HepG2 (cell line): ENCODE measurements around the gene BRD8. TPM values are rescaled to one million over a fixed set of nuclear protein-coding genes. Genes with fewer than 3 reads are reported as not detected.

Experiments
- FOXC1 ChIP-seq: sonication (generic); formaldehyde crosslinking; IDR thresholded peaks from 2 replicates; pipeline ENCODE4 v1.8.0; 2022; ENCODE audit warnings: mild to moderate bottlenecking, missing genetic modification reagents, borderline replicate concordance
- ISX ChIP-seq: sonication (generic); formaldehyde crosslinking; conservative IDR thresholded peaks from 2 replicates; pipeline ENCODE4 v1.5.0; 2020; ENCODE audit warnings: missing genetic modification reagents
- NFKBIZ ChIP-seq: IDR thresholded peaks from 2 replicates; pipeline ENCODE4 v1.6.1; 2018; ENCODE audit warnings: missing genetic modification reagents, missing compliant biosample characterization
- POGZ ChIP-seq: sonication (generic); formaldehyde crosslinking; IDR thresholded peaks from 2 replicates; pipeline ENCODE4 v1.4.0; 2020; ENCODE audit warnings: mild to moderate bottlenecking, missing genetic modification reagents
- RFX1 ChIP-seq: fragments of 450-650 bp; IDR thresholded peaks from 2 replicates; pipeline ENCODE4 v1.6.1; 2017
- SAFB2 ChIP-seq: sonication (generic); formaldehyde crosslinking; IDR thresholded peaks from 2 replicates; pipeline ENCODE4 v1.5.1; 2020; ENCODE audit warnings: missing genetic modification reagents, low read depth, mild to moderate bottlenecking, borderline replicate concordance
- SIX4 ChIP-seq: sonication (generic); formaldehyde crosslinking; IDR thresholded peaks from 2 replicates; pipeline ENCODE4 v1.4.0; 2020; ENCODE audit warnings: missing genetic modification reagents
- SOX6 ChIP-seq, 2 experiments: fragments of 450-650 bp in 1 of 2; sonication (generic) in 1 of 2; formaldehyde crosslinking in 1 of 2; IDR thresholded peaks; 2 replicates each; pipeline versions ENCODE4 v1.4.0 to v1.6.1; 2017 to 2020; ENCODE audit warnings: antibody characterized with exemption in 1 of 2, mild to moderate bottlenecking in 1 of 2, missing genetic modification reagents in 1 of 2
- ZEB1 ChIP-seq: IDR thresholded peaks from 2 replicates; pipeline ENCODE4 v1.6.1; 2012; ENCODE audit warnings: mild to moderate bottlenecking, low read depth, inconsistent platforms; ENCODE audit not compliant: insufficient replicate concordance
- ZNF326 ChIP-seq: sonication (generic); formaldehyde crosslinking; IDR thresholded peaks from 2 replicates; pipeline ENCODE4 v1.4.0; 2020; ENCODE audit warnings: missing genetic modification reagents, borderline replicate concordance
- ZNF530 ChIP-seq: sonication (generic); formaldehyde crosslinking; IDR thresholded peaks from 2 replicates; pipeline ENCODE4 v1.5.0; 2020; ENCODE audit warnings: low read depth, mild to moderate bottlenecking, missing genetic modification reagents
- ZNF563 ChIP-seq: sonication (generic); formaldehyde crosslinking; IDR thresholded peaks from 2 replicates; pipeline ENCODE4 v1.8.0; 2022; ENCODE audit warnings: mild to moderate bottlenecking, moderate library complexity, missing genetic modification reagents
- ZNF616 ChIP-seq: sonication (generic); formaldehyde crosslinking; IDR thresholded peaks from 2 replicates; pipeline ENCODE4 v1.5.0; 2020; ENCODE audit warnings: low read depth, mild to moderate bottlenecking, missing genetic modification reagents
- polyA plus RNA-seq, 8 experiments: library from polyadenylated mRNA; depleted of rRNA in 3 of 8; stranded (reverse) in 7 of 8; unstranded in 1 of 8; fragments of >200 nt; fragmentation: Illumina TruSeq in 4 of 8; extraction: Trizol in 4 of 8; gene quantifications; 2 replicates each; pipeline versions ENCODE4 v1.2.1 to v1.2.3, GENCODE V29; 2011 to 2016; ENCODE audit warnings: low read depth in 4 of 8, missing spikeins in 1 of 8, mixed read lengths in 1 of 8; ENCODE audit not compliant: insufficient read depth in 1 of 8
- total RNA-seq, 5 experiments: library from RNA; depleted of rRNA; stranded (reverse); fragments of >200 nt; fragmentation: Illumina TruSeq; extraction: Trizol; gene quantifications; 2 replicates each; pipeline ENCODE4 v1.2.3, GENCODE V29; 2016; ENCODE audit warnings: low read depth in 1 of 5
- TF ChIP-seq, protein P1 (sequence below): sonication (generic); formaldehyde crosslinking; IDR thresholded peaks from 2 replicates; pipeline ENCODE4 v1.4.0; 2020; ENCODE audit warnings: missing genetic modification reagents, low read depth, mild to moderate bottlenecking, borderline replicate concordance
- TF ChIP-seq, protein P2 (sequence below): sonication (generic); formaldehyde crosslinking; IDR thresholded peaks from 2 replicates; pipeline ENCODE4 v1.8.1; 2022; ENCODE audit warnings: mild to moderate bottlenecking, missing genetic modification reagents
- TF ChIP-seq, protein P3 (sequence below): sonication (generic); formaldehyde crosslinking; IDR thresholded peaks from 2 replicates; pipeline ENCODE4 v1.8.1; 2022; ENCODE audit warnings: low read depth, mild to moderate bottlenecking, missing genetic modification reagents
- TF ChIP-seq, protein P4 (sequence below): sonication (generic); formaldehyde crosslinking; IDR thresholded peaks from 2 replicates; pipeline ENCODE4 v1.9.0; 2021; ENCODE audit warnings: missing genetic modification reagents, borderline replicate concordance
- TF ChIP-seq, protein P5 (sequence below): sonication (generic); formaldehyde crosslinking; IDR thresholded peaks from 2 replicates; pipeline ENCODE4 v1.5.1; 2020; ENCODE audit warnings: missing genetic modification reagents, mild to moderate bottlenecking, borderline replicate concordance

BRD8 gene
- total and polyA plus RNA-seq, 2 of the 13 experiments (the other 11 are each of a cell fraction or from before 2014, with no cell fraction given), result 62.5 to 71.1 TPM

DNA sequence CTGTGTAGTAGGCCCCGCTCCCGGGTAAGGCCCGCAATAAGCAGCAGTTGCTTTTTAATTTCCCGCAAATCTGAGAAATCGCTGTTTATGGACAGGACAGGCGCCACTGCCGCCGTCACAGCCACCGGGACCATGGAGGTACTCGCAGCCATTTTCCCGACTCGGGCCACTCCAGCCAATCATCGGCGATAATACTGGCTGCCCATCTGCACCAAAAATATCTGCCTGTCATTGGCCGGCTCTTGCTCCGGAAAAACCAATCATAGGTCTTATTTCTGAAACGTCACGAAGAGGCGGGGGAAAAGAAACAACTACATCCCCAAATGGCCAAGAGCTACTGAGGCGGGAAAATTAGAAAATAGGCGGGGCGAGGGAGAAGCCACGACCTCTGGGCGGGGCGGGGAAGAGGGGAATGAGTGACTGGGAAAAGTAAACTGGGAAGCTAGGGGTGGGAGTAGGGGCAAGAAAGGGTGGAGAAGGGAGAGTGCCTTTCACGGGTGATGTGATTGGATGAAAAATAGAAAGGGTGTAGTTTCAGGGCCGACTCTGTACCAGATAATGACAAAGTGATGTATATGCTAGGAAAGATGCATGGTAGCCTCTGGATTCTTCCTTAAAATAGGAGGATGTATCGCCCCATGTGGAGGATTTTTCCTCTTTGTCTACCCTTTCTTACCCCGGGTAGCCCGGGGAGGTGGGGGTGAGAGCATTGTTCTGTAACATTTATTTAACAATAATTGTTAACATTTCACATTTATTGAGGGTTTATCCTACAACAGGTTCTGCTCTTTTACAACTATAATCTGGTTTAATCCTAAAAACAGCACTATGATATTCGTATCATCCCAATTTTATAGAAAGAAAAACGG is 35.0 kb upstream of the BRD8 start, which contains the start of gene CDC23 (continued):
- no peak for TF ChIP-seq ZNF530 (CRISPR knock-in tag)
- TF ChIP-seq ISX (CRISPR knock-in tag), result no peak
- TF ChIP-seq, protein P1, sequence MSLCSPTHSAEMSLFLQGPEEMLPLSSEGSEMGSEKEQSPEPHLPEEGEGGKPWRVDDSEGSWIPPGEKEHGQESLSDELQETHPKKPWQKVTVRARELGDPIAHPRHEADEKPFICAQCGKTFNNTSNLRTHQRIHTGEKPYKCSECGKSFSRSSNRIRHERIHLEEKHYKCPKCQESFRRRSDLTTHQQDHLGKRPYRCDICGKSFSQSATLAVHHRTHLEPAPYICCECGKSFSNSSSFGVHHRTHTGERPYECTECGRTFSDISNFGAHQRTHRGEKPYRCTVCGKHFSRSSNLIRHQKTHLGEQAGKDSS (CRISPR knock-in tag), result no peak
- TF ChIP-seq ZEB1, result no peak
- TF ChIP-seq, protein P2, sequence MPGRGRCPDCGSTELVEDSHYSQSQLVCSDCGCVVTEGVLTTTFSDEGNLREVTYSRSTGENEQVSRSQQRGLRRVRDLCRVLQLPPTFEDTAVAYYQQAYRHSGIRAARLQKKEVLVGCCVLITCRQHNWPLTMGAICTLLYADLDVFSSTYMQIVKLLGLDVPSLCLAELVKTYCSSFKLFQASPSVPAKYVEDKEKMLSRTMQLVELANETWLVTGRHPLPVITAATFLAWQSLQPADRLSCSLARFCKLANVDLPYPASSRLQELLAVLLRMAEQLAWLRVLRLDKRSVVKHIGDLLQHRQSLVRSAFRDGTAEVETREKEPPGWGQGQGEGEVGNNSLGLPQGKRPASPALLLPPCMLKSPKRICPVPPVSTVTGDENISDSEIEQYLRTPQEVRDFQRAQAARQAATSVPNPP (CRISPR knock-in tag), result no peak
- TF ChIP-seq SAFB2, result no peak
- no peak for TF ChIP-seq SOX6 (IDR thresholded peaks at IDR 0.05)
- TF ChIP-seq SOX6 (CRISPR knock-in tag; IDR thresholded peaks at IDR 0.05), result no peak; the same call in 1 of the 2 replicates
- no peak for TF ChIP-seq SIX4 (CRISPR knock-in tag)
- TF ChIP-seq, protein P3, sequence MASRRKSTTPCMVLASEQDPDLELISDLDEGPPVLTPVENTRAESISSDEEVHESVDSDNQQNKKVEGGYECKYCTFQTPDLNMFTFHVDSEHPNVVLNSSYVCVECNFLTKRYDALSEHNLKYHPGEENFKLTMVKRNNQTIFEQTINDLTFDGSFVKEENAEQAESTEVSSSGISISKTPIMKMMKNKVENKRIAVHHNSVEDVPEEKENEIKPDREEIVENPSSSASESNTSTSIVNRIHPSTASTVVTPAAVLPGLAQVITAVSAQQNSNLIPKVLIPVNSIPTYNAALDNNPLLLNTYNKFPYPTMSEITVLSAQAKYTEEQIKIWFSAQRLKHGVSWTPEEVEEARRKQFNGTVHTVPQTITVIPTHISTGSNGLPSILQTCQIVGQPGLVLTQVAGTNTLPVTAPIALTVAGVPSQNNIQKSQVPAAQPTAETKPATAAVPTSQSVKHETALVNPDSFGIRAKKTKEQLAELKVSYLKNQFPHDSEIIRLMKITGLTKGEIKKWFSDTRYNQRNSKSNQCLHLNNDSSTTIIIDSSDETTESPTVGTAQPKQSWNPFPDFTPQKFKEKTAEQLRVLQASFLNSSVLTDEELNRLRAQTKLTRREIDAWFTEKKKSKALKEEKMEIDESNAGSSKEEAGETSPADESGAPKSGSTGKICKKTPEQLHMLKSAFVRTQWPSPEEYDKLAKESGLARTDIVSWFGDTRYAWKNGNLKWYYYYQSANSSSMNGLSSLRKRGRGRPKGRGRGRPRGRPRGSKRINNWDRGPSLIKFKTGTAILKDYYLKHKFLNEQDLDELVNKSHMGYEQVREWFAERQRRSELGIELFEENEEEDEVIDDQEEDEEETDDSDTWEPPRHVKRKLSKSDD, result no peak
- peak; percentile 61; the same call in 1 of the 2 replicates for TF ChIP-seq NFKBIZ (CRISPR knock-in tag)
- TF ChIP-seq RFX1, result no peak
- TF ChIP-seq POGZ (CRISPR knock-in tag), result peak; percentile 86
- TF ChIP-seq, protein P4, sequence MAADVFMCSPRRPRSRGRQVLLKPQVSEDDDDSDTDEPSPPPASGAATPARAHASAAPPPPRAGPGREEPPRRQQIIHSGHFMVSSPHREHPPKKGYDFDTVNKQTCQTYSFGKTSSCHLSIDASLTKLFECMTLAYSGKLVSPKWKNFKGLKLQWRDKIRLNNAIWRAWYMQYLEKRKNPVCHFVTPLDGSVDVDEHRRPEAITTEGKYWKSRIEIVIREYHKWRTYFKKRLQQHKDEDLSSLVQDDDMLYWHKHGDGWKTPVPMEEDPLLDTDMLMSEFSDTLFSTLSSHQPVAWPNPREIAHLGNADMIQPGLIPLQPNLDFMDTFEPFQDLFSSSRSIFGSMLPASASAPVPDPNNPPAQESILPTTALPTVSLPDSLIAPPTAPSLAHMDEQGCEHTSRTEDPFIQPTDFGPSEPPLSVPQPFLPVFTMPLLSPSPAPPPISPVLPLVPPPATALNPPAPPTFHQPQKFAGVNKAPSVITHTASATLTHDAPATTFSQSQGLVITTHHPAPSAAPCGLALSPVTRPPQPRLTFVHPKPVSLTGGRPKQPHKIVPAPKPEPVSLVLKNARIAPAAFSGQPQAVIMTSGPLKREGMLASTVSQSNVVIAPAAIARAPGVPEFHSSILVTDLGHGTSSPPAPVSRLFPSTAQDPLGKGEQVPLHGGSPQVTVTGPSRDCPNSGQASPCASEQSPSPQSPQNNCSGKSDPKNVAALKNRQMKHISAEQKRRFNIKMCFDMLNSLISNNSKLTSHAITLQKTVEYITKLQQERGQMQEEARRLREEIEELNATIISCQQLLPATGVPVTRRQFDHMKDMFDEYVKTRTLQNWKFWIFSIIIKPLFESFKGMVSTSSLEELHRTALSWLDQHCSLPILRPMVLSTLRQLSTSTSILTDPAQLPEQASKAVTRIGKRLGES (CRISPR knock-in tag), result no peak; the same call in 1 of the 2 replicates
- TF ChIP-seq, protein P5, sequence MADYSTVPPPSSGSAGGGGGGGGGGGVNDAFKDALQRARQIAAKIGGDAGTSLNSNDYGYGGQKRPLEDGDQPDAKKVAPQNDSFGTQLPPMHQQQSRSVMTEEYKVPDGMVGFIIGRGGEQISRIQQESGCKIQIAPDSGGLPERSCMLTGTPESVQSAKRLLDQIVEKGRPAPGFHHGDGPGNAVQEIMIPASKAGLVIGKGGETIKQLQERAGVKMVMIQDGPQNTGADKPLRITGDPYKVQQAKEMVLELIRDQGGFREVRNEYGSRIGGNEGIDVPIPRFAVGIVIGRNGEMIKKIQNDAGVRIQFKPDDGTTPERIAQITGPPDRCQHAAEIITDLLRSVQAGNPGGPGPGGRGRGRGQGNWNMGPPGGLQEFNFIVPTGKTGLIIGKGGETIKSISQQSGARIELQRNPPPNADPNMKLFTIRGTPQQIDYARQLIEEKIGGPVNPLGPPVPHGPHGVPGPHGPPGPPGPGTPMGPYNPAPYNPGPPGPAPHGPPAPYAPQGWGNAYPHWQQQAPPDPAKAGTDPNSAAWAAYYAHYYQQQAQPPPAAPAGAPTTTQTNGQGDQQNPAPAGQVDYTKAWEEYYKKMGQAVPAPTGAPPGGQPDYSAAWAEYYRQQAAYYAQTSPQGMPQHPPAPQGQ (CRISPR knock-in tag), result no peak
- no peak for TF ChIP-seq ZNF616 (CRISPR knock-in tag)
- TF ChIP-seq FOXC1 (CRISPR knock-in tag), result no peak; the same call in 1 of the 2 replicates
- TF ChIP-seq ZNF326 (CRISPR knock-in tag), result no peak
- TF ChIP-seq ZNF563, result no peak
